BJ (cell line): ENCODE data around the gene ZFYVE28. TPM values are rescaled to one million over a fixed set of nuclear protein-coding genes. Genes with fewer than 3 reads are reported as not detected.

ENCODE experiments used
- CTCF ChIA-PET: fragments of 350-600 bp; formaldehyde crosslinking; extraction: SDS; loops from one replicate; lab custom pipeline; 2021; ENCODE audit warnings: antibody characterized with exemption, inconsistent platforms; lab: Yijun Ruan, JAX
- POLR2A ChIA-PET: fragments of 300-600 bp; sonication (Branson Sonifier 250); formaldehyde crosslinking; extraction: SDS; loops from one replicate; lab custom pipeline; 2021; ENCODE audit warnings: antibody characterized with exemption; lab: Charles Lee
- DNase-seq: peaks from one replicate; pipeline ENCODE4 v3.0.0-alpha.2; 2011; ENCODE audit warnings: low read depth
- H3K27me3 ChIP-seq: 2 replicates; pipeline ENCODE4 v1.6.0; 2011; ENCODE audit warnings: low read length; ENCODE audit not compliant: control insufficient read depth, insufficient read depth
- H3K36me3 ChIP-seq: 2 replicates; pipeline ENCODE4 v1.5.1; 2011; ENCODE audit warnings: low read length; ENCODE audit not compliant: control insufficient read depth, insufficient read depth
- H3K4me3 ChIP-seq: 2 replicates; pipeline ENCODE4 v1.5.1; 2011; ENCODE audit warnings: low read depth, mild to moderate bottlenecking, control low read depth, low read length
- CTCF ChIP-seq: IDR thresholded peaks from 2 replicates; pipeline ENCODE4 v1.5.1; 2011; ENCODE audit warnings: low read depth, mild to moderate bottlenecking, control low read depth, inconsistent platforms, low read length, moderate library complexity; ENCODE audit not compliant: insufficient read depth
- polyA plus RNA-seq: library from polyadenylated mRNA; depleted of rRNA; stranded (reverse); fragments of >200 nt; gene quantifications from 2 replicates; pipeline ENCODE4 v1.2.3, GENCODE V29; 2011

ZFYVE28 gene
- polyA plus RNA-seq, 1 experiment, result 4.4 TPM

GRCh38 chr4:2394528-2394927, 23.9 kb downstream of the ZFYVE28 start:
- Histone ChIP-seq H3K27me3 (peaks cover 14% of the 10 kb centered on the region), H3K36me3 (no peaks in the 10 kb centered on the region), H3K4me3 (no peak overlapping the region)
- POLR2A ChIA-PET, result no interaction called here
- no peak for TF ChIP-seq CTCF
- CTCF ChIA-PET, result interaction anchor here (1.4 kb wide), 1 partner anchor 18 kb away, joined by 5 read pairs; no protein-coding TSS in a partner anchor
- no peak for DNase-seq

GRCh38 chr4:2393353-2394270, 24.8 kb downstream of the ZFYVE28 start:
- POLR2A ChIA-PET, result no interaction called here
- no peak for DNase-seq
- no peak for TF ChIP-seq CTCF
- CTCF ChIA-PET, result interaction anchor here (0.7 to 1.4 kb wide), 3 partner anchors 9 to 19 kb away, joined by 4 to 5 read pairs (median 4); no protein-coding TSS in a partner anchor
- H3K36me3 ChIP-seq, result no peaks in the 10 kb centered on the region
- no peak overlapping the region for H3K4me3 ChIP-seq
- H3K27me3 ChIP-seq, result peaks cover 19% of the 10 kb centered on the region

GRCh38 chr4:2390784-2391421, 27.5 kb downstream of the ZFYVE28 start:
- Histone ChIP-seq H3K36me3 (no peaks in the 10 kb centered on the region), H3K27me3 (peaks cover 21% of the 10 kb centered on the region), H3K4me3 (no peak overlapping the region)
- ChIA-PET CTCF (interaction anchor here (1.4 kb wide), 1 partner anchor 13 kb away, joined by 3 read pairs; no protein-coding TSS in a partner anchor), POLR2A (no interaction called here)
- TF ChIP-seq CTCF, result no peak
- no peak for DNase-seq

- H3K27me3 ChIP-seq, result peaks cover 21% of the 10 kb centered on the region
- no peak for DNase-seq
- CTCF ChIA-PET, result interaction anchor here (1.2 kb wide), 1 partner anchor 11 kb away, joined by 3 read pairs; no protein-coding TSS in a partner anchor
- no peak overlapping the region for H3K4me3 ChIP-seq
- TF ChIP-seq CTCF, result no peak
- POLR2A ChIA-PET, result no interaction called here
- H3K36me3 ChIP-seq, result no peaks in the 10 kb centered on the region
These were observed 28.3 kb downstream of the ZFYVE28 start for GRCh38 chr4:2390146-2390545.

GRCh38 chr4:2389691-2390090, 28.8 kb downstream of the ZFYVE28 start:
- DNase-seq, result no peak
- no peaks in the 10 kb centered on the region for H3K36me3 ChIP-seq
- peaks cover 21% of the 10 kb centered on the region for H3K27me3 ChIP-seq
- CTCF ChIA-PET, result interaction anchor here (1.2 kb wide), 1 partner anchor 10 kb away, joined by 3 read pairs; no protein-coding TSS in a partner anchor
- POLR2A ChIA-PET, result no interaction called here
- no peak for TF ChIP-seq CTCF
- H3K4me3 ChIP-seq, result no peak overlapping the region
